Suprapubic skin (tissue), 3 donors: ENCODE results near the gene ELAPOR1.

ENCODE experiments used
- CTCF ChIP-seq, 2 donors: fragments of 200-600 bp in 1 of 2; fragments of 450-650 bp in 1 of 2; sonication (generic) in 1 of 2; IDR thresholded peaks; one replicate each; pipeline ENCODE4 v1.5.1; 2016 to 2019; ENCODE audit warnings: antibody characterized with exemption in 2 of 2, mild to moderate bottlenecking in 1 of 2, moderate library complexity in 1 of 2
- POLR2A ChIP-seq, 2 donors: fragments of 450-650 bp; IDR thresholded peaks; one replicate each; pipeline ENCODE4 v1.6.1; 2017; ENCODE audit warnings: antibody characterized with exemption in 2 of 2, mild to moderate bottlenecking in 2 of 2, moderate library complexity in 2 of 2

- TF ChIP-seq CTCF (IDR thresholded peaks at IDR 0.05) (no peak), POLR2A (IDR thresholded peaks at IDR 0.05) (no peak)
These were observed 4.0 kb upstream of the ELAPOR1 start for GRCh38 chr1:109109906-109110305.
